Ascending aorta (tissue), 2 donors: ENCODE results near the gene LHFPL2. TPM values are rescaled to one million over a fixed set of nuclear protein-coding genes. Genes with fewer than 3 reads are reported as not detected.

Experiments used
- DNase-seq, 2 donors: peaks; one replicate each; pipeline ENCODE4 v3.0.0-alpha.2; 2019; ENCODE audit warnings: low spot score in 2 of 2
- H3K27ac ChIP-seq, 2 donors: fragments of 200-600 bp; sonication (generic); one replicate each; pipeline ENCODE4 v1.5.1; 2016 to 2017; ENCODE audit warnings: mild to moderate bottlenecking in 1 of 2
- H3K27me3 ChIP-seq: fragments of 200-600 bp; sonication (generic); one replicate; pipeline ENCODE4 v1.5.1; 2017
- H3K36me3 ChIP-seq, 2 donors: fragments of 200-600 bp; sonication (generic); one replicate each; pipeline ENCODE4 v1.5.1; 2016
- H3K4me1 ChIP-seq, 2 donors: fragments of 200-600 bp; sonication (generic); one replicate each; pipeline ENCODE4 v1.5.1; 2016 to 2017; ENCODE audit warnings: mild to moderate bottlenecking in 1 of 2
- H3K4me3 ChIP-seq, 2 donors: fragments of 200-600 bp; sonication (generic); one replicate each; pipeline ENCODE4 v1.5.1; 2016 to 2017; ENCODE audit warnings: mild to moderate bottlenecking in 1 of 2
- H3K9me3 ChIP-seq, 2 donors: fragments of 200-600 bp; sonication (generic); one replicate each; pipeline ENCODE4 v1.5.1; 2016
- CTCF ChIP-seq, 3 experiments: fragments of 200-600 bp in 2 of 3; fragments of 450-650 bp in 1 of 3; sonication (generic) in 2 of 3; IDR thresholded peaks; one replicate each; pipeline ENCODE4 v1.5.1; 2016 to 2019; ENCODE audit warnings: antibody characterized with exemption in 3 of 3, mild to moderate bottlenecking in 1 of 3, moderate library complexity in 1 of 3
- intact Hi-C: fragments of 100-400 bp; cut with DNase I; formaldehyde crosslinking; loops from one replicate; pipeline ENCODE4 v1.15.1; 2023
- total RNA-seq: library from RNA; depleted of rRNA; stranded (reverse); fragments of >200 nt; gene quantifications from one replicate; pipeline ENCODE4 v1.1.0, GENCODE V29; 2016

LHFPL2 gene
- total RNA-seq, 1 donor from 2014 or later: 9.7 TPM

DNA sequence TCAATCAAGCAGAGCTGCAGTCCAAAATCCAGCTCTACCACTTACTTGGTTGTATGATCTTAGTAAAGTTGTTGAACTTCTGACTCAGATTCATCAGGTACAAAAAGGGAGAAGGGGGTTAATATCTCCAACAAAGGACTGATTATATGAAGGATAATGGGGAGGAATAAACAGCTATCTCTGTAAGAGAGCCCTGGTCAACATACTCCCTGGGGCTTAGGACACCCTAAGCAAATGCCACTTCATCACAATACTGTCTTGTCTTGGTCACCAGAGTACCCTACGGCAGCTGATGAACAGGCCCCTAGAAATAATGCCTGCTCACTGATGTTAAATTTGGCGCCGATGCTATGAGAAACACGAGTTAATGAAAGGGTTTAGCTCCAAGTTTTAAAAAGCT, 34.8 kb downstream of the LHFPL2 start:
- Histone ChIP-seq H3K27ac (no peak overlapping the region), H3K4me3 (no peak overlapping the region), H3K27me3 (no peaks in the 10 kb centered on the region), H3K36me3 (peaks cover under 1 to 7% of the 10 kb centered on the region in 2 donors), H3K9me3 (no peaks in the 10 kb centered on the region), H3K4me1 (peaks cover 0 to 20% of the 10 kb centered on the region in 2 donors)
- TF ChIP-seq CTCF (IDR thresholded peaks at IDR 0.05): no peak
- intact Hi-C loops: no loop called here
- DNase-seq: no peak

DNA sequence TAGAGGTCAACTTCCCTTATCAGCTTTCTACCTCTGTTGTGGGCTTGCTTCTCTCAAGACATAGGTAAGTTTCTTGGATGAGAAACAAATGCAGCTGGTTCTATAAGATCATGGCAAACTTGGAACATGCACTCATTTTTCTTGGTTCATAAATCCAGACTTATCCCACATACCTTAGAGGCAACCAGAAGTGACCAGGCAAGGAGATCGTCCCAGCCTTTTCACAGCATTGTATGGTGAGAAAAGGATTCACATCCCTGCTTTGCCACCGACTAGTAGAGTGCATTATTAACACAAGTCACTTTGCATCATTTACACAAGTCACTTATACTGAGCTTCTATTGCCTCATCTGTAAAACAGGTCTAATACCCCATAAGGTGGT, 35.4 kb downstream of the LHFPL2 start:
- no peak overlapping the region for H3K4me3 ChIP-seq
- no peak for DNase-seq
- intact Hi-C loops: no loop called here
- H3K4me1 ChIP-seq: peaks cover 0 to 20% of the 10 kb centered on the region in 2 donors
- H3K9me3 ChIP-seq: no peaks in the 10 kb centered on the region
- H3K27ac ChIP-seq: no peak overlapping the region
- peaks cover 0 to under 1% of the 10 kb centered on the region in 2 donors for H3K36me3 ChIP-seq
- no peak for TF ChIP-seq CTCF (IDR thresholded peaks at IDR 0.05)
- H3K27me3 ChIP-seq: no peaks in the 10 kb centered on the region

DNA sequence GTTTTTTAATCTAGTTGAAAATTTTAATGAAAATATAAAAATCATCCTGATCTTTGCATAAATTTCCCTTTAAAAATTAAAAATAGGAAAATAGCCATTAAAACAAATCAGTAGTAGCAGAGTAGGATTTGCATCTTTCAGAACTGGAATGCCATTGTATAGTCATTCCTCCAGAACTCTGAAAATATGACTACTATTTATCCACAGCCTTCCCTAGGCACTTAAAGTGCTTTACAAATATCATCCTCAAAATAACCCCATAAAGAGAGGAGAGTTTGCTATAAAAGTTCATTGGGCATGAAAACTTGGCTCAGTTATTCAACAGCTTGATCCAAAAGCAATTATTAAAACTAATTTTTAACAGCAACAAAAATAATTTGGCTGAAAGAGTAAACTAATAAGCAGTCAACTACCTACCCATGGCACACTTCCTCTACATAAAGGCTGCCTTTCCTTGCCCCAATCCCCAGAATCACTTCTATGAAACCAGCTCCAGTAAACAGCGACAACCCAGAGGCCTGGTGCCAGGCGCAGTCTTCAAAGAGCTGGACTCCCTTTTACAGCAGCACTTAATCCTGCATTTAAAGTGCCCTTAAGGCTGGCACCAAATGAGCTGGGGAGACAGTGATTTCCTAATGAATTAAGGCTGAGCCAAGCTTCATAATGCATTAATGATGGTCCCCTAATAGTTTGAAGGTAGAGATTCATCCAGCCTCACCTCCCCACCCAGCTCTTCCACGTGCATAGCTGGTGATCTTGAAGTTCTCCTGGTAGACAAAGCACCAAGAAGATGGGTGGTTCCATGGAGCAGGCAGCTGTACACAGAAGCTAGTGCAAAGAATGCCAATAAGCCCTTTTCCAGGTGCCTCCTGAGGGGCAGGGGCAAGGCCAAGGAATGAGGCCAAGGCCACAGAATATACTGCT, 36.1 kb downstream of the LHFPL2 start:
- intact Hi-C loops: no loop called here
- no peak for TF ChIP-seq CTCF (IDR thresholded peaks at IDR 0.05)
- peaks cover 0 to 20% of the 10 kb centered on the region in 2 donors for H3K4me1 ChIP-seq
- no peaks in the 10 kb centered on the region for H3K9me3 ChIP-seq
- no peak for DNase-seq
- H3K27ac ChIP-seq: no peak overlapping the region
- H3K36me3 ChIP-seq: no peaks in the 10 kb centered on the region
- H3K4me3 ChIP-seq: no peak overlapping the region
- no peaks in the 10 kb centered on the region for H3K27me3 ChIP-seq

- H3K9me3 ChIP-seq: no peaks in the 10 kb centered on the region
- DNase-seq: no peak
- intact Hi-C loops: no loop called here
- no peaks in the 10 kb centered on the region for H3K27me3 ChIP-seq
- no peaks in the 10 kb centered on the region for H3K36me3 ChIP-seq
- H3K27ac ChIP-seq: peak overlapping the region; percentile 30 to 62
- no peak overlapping the region for H3K4me3 ChIP-seq
- peaks cover 0 to 20% of the 10 kb centered on the region in 2 donors for H3K4me1 ChIP-seq
- no peak for TF ChIP-seq CTCF (IDR thresholded peaks at IDR 0.05)
These were observed 37.4 kb downstream of the LHFPL2 start for GRCh38 chr5:78611126-78611605.

DNA sequence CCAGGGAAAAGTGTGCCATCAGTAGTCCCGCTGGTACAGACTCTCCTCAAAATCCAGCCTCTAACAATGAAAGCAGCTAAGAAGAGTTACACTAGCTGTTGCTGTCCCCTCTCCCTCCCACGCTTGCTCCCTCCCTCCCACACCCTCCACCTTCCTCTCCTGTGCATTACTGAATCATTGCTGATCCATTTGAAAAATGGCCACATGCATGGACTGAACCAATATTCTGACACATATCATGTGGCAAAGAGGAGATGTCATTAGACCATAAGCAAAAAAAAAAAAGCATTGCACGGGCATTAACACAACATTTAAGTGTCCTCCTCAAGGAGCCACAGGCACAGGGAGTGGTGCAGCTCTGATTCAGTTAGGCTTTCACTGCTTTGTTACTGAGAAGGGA, 37.9 kb downstream of the LHFPL2 start:
- Histone ChIP-seq H3K27ac (peak overlapping the region; percentile 30 to 62), H3K4me3 (no peak overlapping the region), H3K36me3 (no peaks in the 10 kb centered on the region), H3K4me1 (peaks cover 0 to 20% of the 10 kb centered on the region in 2 donors), H3K9me3 (no peaks in the 10 kb centered on the region), H3K27me3 (no peaks in the 10 kb centered on the region)
- DNase-seq: no peak
- no peak for TF ChIP-seq CTCF (IDR thresholded peaks at IDR 0.05)
- intact Hi-C loops: no loop called here
